RKO (cell line): ENCODE results near the gene CARD11.

ENCODE experiments used
- DNase-seq: peaks from one replicate; pipeline ENCODE4 v3.0.0-alpha.2; 2016; ENCODE audit warnings: low spot score

The CARD11 gene

DNA sequence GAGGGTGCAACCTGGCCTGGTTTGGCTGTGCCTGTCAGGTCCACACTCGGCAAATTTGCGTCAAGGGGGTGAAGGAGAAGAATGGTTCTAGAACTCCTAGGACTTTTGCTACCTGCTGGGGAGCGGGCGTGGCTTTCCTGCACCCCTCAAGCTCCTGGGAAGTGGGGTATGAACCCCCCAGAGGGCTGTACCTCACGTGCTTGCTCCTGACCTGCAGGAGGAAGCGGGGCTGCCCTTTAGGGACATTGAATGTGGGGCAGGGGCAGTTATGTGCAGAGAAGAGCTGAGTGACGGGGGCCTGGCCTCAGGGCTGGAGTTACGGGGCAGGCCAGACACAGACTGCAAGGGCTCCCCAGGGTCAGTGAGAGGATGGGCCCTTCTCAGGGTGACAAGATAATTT is 138.2 kb downstream of the CARD11 start:
- no peak for DNase-seq

DNA sequence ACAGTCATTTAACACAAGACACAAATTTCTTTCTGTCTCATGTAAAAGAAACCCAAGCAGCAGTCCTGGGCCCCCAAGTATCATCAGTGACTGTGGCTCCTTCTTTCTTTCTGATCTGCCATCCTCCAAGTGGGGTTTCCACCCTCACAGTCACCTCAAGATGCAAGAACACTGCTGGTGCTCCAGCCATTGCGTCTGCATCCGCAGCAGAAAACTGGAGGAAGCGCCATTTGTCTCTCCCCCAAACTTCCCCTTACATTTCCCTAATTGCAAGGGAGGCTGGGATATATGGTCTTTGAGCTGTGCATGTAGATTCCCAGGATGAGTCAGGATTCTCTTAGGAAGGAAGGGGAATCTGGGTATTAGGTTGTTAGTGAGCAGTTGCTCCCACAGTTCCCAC is 138.6 kb downstream of the CARD11 start:
- DNase-seq = no peak

DNA sequence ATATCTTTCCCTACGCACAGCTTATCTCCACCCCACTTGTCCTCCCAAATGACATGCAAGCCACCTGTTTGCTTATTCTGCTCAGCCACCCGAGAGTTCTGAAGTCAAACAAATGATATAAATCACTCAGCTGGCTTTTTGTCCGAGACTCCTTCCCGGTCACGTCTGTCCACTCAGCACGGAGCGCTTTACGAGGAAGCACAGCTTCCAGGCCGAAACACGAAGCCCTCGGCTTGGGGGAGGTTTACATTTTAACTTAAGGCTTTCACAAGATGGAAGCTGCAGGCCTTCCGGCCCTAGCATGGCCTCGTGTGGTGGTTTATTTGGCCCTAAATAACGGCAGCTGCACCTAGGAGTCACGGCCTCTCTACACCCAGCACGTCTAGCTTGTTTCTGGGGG is 139.5 kb downstream of the CARD11 start:
- DNase-seq = no peak

DNA sequence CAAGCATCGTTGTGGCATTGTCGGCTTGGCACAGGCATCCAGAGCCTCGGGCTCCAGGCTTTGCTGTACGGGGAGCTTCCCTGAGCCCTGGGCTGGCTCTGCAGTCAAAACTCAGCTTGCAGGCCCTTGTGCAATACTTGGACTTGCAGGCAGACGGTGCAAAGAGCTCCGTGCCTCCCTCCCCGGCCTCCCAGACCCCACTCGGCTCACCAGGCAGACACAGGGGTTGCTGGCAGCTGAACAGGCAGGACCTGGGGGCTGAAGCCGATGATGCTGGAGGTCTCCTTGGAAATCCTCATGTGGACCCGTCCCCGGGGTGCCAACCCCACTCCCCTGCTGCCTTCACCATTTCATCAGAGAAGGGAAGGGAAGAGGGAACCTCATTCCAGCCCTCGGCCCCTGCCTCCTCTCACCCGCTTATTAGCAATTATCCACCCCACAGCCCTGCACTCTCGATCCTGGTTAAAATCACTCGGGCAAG is 139.9 kb downstream of the CARD11 start:
- DNase-seq = no peak

DNA sequence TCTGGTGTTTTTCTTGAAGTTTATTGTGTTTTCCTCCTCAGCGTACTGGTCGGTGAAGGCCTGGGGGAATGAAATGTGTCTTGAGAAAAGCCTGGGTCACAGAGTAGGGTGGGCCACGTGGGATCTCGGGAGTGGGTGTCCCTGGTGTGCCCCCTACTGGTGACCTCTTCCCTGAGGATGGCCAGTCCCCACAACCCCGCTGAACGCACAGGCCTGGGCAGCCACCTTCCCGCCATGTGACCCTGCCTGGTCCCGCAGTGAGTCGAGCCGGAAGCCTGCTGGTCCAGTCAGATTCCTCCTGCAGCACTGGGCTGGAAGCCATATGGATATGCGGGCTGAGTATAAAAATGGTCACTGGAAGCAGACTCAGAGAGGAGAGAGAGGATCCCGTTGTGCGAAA is 146.6 kb downstream of the CARD11 start:
- no peak for DNase-seq

DNA sequence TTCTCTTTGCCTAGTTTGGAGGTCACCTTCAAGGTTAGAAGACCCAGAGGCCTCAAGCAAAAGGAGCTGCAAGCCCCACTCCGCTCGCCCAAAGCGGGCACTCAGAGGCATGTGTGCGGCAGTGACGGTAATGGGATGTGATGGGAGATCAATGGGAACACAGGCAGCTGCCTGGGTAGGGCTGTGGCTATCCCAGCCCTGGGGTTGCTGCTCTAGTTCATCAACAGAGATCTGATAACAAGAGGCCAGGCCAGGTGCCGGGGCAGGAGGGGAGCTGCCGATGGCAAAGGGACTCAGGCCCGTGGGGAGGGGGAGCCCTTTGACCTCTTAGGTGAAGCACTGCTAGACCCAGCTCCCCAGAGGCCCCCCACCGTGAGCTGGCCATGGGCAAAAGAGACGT is 147.5 kb downstream of the CARD11 start:
- no peak for DNase-seq

DNA sequence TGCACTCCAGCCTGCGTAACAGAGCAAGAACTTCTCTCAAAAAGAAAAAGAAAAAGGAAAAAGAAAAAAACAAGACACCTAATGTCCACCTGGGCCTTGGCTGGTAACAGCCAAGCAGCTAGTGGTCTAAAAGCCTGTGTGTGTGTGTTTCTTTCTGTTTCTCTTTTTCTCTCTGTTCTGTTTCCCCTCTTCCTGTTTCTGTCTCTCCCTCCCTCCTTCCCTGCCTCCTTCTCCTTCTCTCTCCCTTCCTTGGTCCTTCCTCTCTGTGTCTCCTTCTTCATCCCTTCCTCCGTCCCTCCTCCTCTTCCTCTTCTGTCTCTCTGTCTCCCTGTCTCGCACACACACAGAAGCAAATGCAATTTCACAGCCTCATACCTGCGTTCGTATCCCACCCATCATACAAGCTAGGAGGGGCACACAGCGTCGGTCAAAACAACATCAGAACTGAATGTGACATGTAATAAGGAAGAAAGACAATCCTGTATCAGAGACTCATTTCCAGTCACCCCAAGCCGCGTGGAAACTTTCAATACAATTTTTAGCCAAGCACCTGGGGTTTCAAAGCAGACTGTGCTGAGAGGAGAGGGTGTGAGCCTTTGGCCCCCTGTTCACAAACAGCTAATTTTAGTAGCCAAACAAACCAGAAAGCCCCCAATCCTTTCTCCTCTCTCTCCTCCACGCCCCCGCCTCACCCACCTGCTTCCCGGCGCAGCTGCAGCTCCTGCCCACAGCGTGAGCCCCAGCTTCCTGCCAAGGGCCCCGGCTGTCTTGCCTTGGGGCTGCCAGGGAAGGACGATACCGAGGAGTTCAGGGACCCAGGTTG is 149.3 kb downstream of the CARD11 start:
- no peak for DNase-seq

DNA sequence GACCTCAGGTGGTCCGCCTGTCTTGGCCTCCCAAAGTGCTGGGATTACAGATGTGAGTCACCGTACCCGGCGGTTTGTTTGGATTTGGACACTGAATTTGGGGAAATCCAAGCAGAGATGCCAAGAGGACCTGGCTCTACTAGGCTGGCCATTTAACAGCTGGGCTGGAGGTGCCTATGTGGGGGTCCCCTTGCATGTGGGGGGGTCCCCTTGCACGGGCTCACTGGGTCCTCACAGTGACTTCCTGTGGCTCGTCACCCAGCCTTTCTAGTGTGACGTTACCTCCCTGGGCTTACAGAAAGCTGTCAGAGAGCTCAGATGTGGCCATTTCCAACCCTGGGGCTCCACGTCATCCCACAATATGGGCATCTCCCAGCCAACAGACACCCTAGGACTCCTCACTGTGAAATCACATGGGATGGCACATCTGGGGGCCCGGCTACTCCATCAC is 150.2 kb downstream of the CARD11 start:
- no peak for DNase-seq

DNA sequence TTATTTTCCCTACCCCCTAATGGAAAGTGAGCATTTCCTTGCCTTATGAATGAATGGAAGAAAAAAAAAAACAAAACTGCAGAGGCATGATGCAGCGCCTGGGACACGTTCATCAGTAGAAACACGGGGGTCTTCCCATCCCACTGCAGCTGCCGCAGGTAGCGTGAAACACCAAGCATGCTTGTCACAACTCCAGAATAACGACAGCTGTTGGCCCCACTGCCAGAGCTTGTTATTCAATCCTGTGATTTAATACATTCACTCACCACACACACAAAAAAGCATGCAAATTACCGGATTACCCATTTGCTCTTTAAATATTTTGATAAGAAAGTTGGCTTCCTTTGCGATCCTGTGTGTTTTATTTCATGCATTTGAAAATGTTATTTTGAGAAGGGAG is 151.1 kb downstream of the CARD11 start:
- no peak for DNase-seq

DNA sequence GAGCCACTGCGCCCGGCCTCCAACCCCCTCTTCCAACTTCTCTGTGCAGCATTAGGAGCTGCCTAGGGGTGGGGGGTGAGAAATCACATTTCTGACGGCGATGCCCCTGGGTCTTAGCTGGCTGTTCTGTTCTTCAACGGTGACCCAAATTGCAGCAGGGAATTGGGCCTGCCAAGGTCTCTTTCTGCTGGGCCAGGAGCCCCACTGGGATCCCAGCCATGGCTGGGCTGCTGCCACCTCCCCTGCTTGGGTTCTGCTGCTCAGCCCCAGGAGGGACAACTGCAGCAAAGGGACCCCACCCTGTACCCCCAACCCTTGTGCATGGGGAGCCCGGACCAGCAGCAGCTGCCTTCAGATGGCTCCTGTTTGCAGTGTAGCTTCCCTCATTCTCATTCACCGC is 155.9 kb downstream of the CARD11 start:
- no peak for DNase-seq

DNA sequence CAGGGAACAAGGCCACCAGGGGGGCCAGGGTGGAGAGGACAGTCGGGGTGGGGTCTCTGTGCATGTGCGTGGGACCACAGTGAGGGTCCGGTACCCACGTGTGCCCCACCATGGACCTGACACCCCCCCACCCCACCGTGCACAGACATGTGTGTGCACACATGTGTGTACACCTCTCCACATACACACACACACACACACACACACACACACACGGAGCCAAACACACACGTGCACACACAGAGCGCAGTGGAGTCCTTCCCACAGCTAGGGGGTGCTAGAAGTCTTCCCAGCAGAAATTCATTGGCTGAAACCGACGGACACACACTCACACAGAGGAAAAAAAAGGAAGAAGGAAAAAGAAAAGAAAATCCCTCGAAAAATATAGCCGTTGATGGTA is 156.8 kb downstream of the CARD11 start:
- DNase-seq = peak; percentile 67

DNA sequence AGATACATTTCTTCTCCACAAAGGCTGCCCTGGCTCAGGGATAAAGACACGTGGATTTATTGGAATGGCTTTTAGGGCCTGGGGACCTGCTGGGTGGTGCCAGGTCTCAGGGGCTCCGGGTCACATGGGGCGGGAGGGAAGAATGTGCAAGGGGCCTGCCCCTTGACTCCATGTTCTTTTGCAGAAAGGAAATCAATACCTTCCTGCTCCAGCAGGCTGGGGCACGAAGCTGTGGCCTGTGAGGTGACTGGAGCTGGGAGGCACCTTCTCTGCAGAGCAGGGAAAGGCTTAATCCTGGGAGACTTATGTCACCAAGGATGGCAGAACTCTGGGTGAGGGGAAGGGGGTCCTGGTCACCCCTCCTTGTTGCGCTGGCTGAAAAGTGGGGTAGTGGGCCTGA is 157.3 kb downstream of the CARD11 start:
- DNase-seq = no peak

DNA sequence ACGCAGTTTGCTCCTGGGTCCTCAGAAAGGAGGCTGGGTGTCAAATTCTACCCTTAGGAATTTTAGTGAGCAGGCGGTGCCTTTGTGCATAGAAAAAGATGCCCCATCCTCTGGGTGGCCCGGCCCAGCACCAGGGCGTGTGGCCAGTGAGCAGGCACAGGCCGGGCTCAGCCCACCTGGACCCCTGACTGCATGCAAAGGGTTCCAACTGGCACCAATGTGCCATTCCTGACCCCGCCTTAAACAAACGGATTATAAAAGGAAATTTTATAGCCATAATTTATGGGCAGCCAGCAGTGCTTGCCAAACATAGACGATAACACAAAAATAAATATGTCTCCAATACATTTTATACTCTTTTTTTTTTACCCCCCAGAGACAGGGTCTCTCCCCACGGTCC is 159.5 kb downstream of the CARD11 start:
- DNase-seq = no peak

DNA sequence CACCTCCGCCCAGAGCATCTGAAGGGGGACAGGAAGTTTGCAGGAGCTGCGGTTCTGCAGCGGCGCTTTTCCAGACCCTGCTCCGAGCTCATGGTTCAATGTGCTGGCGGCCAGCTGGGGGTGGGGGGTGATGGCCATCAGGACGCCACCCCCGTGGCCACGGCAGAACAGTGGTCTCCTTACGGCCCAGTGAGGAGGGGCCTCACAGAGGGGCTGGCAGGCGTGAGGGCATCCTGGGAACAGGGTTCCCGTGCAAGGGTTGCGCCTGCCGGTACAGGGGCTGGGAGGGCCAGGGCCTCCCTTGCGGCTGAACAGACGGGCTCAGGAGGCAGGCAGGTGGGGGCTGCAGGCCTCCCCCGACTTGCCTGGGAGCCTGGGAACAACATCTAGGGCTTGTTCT is 160.6 kb downstream of the CARD11 start:
- DNase-seq = no peak

DNA sequence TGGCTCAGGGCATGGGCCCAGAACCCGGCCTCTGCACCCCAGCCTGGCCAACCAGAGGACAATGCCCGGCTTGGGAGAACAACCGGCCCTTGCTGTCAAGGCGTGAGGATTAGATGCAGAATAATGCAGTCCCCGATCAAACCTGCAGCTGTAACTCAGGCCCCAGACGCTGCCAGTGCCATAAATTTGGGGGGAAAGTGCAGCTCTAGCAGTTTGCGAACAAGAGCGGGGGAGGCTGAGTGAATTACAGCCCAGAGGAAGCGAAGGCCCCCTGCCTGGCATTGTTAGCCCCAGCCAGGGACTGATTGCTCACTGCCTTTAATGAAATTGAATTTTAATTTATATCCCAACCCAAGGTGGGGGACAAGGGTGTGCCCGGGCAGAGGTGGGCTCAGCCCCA is 161.6 kb downstream of the CARD11 start:
- no peak for DNase-seq

DNA sequence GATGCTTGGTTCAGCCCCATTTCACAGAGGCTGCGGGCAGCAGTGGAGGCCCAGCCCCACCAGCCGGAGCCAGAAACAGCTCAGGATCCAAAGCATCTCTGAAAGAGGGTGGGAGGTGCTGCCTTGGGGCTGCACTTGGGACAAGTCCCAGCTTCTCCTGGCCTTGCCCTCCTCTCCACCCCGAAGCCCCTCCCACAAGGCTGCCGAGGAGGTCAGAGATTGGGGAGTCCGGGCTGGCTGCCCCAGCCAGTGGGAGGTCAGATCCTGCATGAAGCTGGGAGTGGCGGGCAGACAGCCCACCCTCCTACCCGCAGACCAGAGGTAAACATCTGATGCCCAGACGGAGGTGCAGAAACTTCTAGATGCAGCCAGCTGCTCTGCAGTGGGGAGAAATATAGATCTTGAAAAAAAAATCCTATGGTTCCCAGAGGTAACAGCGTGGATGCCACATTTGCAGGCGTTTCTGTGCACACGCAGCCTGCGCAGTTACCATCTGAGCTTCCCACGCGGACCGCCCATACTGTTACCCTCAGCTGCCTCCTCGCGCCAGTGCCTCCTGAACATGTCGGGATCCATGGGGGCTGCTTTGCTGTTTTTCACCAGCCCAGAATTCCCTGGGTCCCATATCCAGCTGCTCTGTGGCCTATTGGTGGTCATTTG is 162.7 kb downstream of the CARD11 start:
- no peak for DNase-seq

DNA sequence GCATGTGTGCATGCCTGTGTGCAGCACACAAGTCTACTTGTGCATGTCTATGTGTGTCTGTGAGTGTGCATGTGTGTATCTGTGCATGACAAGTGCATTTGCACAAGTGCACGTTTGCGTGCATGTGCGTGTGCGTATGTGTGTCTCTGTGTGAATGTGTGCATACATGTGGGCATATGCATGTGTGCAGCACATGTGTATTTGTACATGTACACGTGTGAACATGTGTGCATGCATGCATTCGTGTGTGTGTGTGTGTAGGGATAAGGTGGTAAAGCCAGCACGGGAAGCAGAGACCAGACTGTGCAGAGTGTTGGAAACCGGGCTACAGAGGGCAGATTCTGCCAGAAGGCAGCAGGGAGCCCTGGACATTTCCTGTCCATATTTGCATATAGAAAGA is 163.6 kb downstream of the CARD11 start:
- DNase-seq = no peak

DNA sequence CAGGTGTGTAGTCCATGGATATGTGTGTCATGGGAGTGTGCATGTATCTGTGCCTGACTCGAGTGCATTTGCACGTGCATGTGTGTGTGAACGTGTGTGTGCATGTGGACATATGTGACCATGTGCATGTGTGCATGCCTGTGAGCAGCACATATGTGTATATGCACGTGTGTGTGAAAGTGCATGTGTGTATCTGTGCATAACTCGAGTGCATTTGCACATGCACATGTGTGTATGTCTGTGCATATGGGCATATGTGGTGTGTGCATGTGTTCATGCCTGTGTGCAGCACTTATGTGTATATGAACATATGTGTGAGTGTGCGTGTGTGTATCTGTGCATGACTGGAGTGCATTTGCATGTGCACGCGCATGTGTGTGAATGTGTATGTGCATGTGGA is 164.3 kb downstream of the CARD11 start:
- no peak for DNase-seq

DNA sequence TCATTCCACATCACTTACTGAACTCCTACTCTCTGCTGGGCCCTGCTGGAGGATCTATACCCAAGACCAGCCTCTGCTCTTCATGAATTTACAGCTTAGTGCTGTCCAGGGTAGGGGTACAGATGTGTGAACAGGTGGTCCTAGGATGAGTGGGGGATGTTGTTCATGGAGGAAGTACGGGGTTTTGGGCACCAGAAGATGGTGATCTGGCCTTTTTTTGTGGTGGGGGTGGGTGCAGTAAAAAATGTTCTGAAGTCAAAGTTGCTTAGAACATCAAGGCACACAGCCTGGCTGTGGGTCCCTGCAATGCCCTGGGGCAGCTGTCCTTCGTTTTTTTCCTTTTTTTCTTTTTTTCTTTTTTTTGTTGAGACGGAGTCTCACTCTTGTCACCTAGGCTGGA is 165.4 kb downstream of the CARD11 start:
- no peak for DNase-seq

DNA sequence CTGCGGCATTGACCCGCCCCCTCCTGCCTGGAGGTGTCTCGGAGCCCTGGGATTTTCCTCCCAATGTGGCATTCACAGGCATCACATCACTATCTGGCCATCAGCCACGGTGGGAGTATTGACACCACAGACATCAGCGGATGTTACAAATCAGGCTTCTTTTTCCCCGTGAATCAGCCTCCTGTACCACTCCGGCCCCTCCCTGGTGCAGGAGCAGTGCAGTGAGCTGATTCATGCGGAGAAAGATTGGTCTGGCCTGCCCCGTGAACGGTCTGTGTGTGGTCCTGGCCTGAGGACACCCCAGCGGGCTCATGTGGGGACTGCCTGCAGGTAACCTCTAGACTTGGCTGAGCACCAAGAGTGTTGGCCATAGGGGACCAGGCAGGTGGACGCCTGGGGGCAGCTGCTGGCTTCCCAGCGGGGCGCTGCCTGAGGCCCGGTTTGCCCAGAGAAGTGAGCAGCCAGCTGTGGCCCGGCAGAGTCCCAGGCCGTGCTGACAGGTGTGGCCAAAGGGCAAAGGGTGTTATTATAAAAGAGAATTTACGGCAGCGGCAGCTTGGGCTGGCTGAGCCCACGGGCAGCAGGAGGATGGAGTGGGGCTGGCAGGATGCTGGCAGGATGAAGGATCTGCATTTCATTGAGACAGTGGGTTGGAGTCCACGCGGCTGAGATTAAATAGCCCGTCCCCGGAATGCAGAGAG is 167.5 kb downstream of the CARD11 start:
- no peak for DNase-seq

DNA sequence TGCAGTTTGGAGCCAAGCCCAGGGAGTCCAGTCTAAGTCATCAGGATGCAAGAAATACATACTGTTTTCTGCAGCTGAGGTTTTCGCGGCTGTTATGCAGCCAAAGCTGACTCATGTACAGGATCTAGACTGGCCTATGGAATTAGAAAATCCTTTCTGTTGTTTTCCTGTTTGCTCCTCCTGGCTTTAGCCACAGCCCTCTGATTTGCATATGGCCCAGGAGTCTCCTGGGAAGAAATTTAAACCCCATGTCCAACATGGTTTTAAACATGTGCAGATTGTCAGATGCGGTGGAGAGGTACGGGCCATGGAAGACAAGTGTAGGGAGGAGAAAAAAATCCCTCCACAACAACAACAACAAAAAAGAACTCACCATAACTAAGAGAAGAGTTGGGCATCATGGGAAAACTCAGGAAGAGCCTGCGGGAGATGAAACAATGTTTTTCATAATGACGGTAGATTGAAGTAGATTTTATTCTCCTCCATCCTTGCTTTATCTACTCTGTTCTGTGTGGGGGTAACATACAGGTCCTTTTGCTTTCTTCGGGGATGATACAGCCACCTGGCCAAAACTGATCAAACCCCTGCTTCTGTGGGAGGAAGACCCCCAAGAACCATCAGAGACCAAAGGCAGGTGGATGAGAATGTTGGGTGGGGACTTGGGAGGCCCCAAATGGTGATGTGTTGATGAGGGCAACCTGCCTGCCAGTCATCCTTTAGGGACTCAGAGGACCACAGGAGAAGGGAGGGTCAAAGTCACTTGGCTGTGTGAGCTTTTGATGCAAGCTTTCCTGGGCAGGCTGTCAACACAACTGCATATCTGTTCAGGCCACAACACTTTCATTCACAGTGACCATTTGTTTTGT is 169.7 kb downstream of the CARD11 start:
- DNase-seq = peak; percentile 82

DNA sequence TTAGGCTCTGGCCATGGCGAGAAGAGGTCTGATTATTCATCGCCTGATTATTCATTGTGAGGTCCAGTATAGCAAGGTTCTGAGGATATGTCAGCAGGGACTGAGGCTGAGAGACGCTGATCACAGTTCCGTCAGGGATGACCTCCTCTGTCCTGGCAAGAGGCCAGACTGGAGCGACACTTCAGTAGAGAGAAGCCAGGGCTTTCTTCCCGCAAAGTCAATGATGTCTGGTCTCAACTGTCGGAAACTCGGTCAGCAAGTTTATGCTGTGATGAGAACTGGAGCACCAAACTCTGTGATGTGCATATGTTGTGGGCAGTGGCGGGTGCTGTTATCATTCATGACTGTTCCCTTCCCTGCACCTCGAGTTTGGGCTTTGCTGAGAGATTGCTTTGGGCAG is 170.5 kb downstream of the CARD11 start:
- DNase-seq = no peak
